ENCODE results near the gene SMIM45.

The SMIM45 gene

DNA sequence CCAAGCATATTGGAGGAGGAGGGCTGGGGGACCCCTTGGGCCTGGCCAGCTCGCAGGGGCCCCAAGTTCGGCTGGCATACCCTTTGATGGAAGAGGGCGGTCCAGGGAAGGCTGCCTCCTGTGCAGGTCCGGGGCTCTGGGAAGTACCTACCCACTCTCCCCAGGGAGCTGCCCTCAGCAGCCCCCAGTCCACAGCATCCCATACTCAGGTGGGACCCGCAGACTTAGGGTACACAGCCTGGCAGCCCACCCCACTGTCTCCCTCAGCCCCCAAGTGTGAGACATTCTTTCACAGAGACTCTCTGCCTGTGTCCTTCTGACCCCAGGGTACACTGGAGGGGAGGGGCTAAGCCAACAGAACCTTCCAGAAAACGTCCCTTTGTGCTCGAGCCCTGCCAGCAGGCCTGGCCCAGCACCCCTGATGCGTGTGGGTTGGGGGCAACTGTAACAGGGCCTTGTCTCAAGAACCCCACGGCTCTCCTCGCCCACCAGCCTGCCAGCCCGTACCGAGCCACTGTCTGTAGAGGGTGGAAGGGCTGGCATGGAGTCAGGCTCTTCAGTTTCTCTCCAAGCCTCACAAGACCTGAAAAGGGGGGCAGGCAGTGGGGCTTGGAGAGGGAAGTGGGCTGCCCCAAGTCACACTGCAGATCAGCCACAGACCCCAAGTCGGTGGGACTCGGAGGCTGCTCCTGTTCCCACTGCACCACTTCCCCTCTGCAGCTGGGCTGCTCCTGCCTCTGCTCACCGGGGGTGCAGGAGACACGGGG is 18.4 kb upstream of the SMIM45 start:
- no peaks in the 10 kb centered on the region for H3K4me1 ChIP-seq
- no peaks in the 10 kb centered on the region for H3K9me3 ChIP-seq
- no peak for TF ChIP-seq POLR2A (IDR thresholded peaks at IDR 0.05)
- TF ChIP-seq, protein P1, sequence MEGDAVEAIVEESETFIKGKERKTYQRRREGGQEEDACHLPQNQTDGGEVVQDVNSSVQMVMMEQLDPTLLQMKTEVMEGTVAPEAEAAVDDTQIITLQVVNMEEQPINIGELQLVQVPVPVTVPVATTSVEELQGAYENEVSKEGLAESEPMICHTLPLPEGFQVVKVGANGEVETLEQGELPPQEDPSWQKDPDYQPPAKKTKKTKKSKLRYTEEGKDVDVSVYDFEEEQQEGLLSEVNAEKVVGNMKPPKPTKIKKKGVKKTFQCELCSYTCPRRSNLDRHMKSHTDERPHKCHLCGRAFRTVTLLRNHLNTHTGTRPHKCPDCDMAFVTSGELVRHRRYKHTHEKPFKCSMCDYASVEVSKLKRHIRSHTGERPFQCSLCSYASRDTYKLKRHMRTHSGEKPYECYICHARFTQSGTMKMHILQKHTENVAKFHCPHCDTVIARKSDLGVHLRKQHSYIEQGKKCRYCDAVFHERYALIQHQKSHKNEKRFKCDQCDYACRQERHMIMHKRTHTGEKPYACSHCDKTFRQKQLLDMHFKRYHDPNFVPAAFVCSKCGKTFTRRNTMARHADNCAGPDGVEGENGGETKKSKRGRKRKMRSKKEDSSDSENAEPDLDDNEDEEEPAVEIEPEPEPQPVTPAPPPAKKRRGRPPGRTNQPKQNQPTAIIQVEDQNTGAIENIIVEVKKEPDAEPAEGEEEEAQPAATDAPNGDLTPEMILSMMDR (IDR thresholded peaks at IDR 0.05) = no peak
- H3K27me3 ChIP-seq = no peaks in the 10 kb centered on the region
- no peak overlapping the region for H3K27ac ChIP-seq
- intact Hi-C loops (cut with DNase I) = no loop called here
- no peaks in the 10 kb centered on the region for H3K36me3 ChIP-seq
- no peak for DNase-seq
- 80 to 87% methylated on average over 10 to 11 of the region's 16 CpGs for WGBS, 2 donors
- H3K4me3 ChIP-seq (replicated peaks in 1 of 3) = no peak overlapping the region

DNA sequence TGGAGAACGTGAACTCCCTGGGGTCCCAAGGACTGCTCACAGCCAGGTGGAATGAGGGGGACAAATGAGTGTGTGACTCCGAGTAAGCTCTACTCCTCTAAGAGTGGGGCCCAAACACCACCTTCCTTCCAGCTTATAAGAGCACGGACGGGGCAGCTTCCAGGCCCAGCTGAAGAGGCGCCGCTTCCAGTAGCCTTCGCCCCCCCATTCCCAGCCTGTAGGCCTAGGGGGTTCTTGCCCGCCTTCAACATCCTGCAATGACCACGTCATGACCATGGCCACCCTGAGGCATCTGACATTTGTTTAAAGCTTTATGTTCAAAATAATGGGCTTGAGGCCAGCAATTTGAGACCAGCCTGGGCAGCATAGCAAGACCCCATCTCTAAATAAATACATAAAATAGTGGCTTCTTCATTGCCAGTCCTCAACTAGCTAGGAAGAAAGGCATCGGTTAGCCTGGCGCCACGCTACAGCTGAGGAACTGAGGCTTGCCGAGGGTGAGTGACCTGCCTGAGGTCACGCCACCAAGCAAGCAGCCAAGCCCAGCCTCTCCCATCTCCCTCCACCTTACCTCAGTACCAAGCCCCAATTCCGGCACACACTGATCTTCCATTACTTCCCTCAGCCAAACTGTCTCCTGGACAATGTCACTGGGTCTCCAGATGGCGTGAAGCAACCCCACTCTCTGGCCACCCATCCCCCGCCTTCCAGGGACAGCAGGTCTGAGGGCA is 17.5 kb upstream of the SMIM45 start:
- no peak for TF ChIP-seq POLR2A (IDR thresholded peaks at IDR 0.05)
- TF ChIP-seq, protein P1 (IDR thresholded peaks at IDR 0.05) = no peak
- no peaks in the 10 kb centered on the region for H3K27me3 ChIP-seq
- H3K4me1 ChIP-seq = no peaks in the 10 kb centered on the region
- DNase-seq = no peak
- no peaks in the 10 kb centered on the region for H3K9me3 ChIP-seq
- WGBS, 2 donors = 95 to 98% methylated on average over 17 of the region's 17 CpGs
- H3K4me3 ChIP-seq (replicated peaks in 1 of 3) = no peak overlapping the region
- intact Hi-C loops (cut with DNase I) = no loop called here
- no peak overlapping the region for H3K27ac ChIP-seq
- H3K36me3 ChIP-seq = no peaks in the 10 kb centered on the region

DNA sequence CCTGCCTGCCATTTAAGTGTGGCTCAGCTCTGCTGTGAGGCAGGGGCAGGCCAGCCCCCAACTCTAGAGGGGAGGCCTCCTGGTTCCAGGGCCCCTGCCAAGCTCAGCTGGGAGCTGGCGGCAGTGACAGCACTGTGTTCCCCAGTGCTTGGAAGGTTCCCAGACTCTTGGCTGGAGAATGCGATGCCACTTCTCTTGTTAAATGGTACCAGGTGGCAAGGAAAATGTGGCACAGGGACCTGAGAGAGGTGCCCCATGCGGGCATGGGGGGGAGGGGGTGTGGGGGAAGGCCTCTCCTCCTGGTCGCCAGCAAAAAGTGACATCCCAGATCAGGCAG is 17.0 kb upstream of the SMIM45 start:
- H3K36me3 ChIP-seq = no peaks in the 10 kb centered on the region
- intact Hi-C loops (cut with DNase I) = no loop called here
- no peaks in the 10 kb centered on the region for H3K4me1 ChIP-seq
- H3K9me3 ChIP-seq = no peaks in the 10 kb centered on the region
- H3K27ac ChIP-seq = no peak overlapping the region
- no peaks in the 10 kb centered on the region for H3K27me3 ChIP-seq
- TF ChIP-seq POLR2A (IDR thresholded peaks at IDR 0.05) = no peak
- TF ChIP-seq, protein P1 (IDR thresholded peaks at IDR 0.05) = no peak
- WGBS, 2 donors = 92% methylated on average over 3 to 4 of the region's 4 CpGs
- no peak overlapping the region for H3K4me3 ChIP-seq (replicated peaks in 1 of 3)
- DNase-seq = no peak

DNA sequence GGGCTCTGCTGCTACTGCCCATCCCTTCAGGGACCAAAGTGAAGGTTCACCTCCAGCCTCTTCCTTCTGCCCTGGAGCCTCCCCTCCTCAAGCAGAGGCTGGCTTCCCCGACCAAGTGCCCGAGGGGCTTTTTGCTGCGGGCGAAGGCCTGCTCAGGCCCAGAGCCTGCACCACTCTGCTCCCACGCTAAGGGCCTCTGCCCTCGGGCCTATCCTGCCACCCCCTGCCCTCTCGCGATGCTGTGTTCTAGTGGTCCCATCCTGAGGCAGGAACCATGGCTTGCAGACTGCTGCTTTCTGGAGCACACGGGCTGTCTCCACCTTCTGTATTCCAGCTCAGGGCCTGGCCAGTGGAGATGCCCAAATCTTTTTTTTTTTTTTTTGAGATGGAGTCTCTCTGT is 16.4 kb upstream of the SMIM45 start:
- intact Hi-C loops (cut with DNase I) = no loop called here
- 89 to 92% methylated on average over 8 to 9 of the region's 9 CpGs for WGBS, 2 donors

DNA sequence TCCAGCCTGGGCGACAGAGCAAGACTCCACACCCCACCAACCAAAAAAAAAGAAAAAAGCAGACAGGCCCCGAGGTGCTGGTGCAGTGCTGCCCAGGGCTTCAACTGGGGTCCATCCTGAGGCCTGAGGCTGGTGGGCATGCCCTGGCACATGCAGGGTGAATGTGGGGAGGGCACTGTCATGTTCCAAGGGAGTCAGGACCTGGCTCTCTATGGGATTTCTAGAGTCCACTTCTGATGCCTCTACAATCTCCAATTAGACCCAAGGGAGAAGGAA is 15.1 kb upstream of the SMIM45 start:
- H3K9me3 ChIP-seq = no peaks in the 10 kb centered on the region
- no peak for TF ChIP-seq POLR2A (IDR thresholded peaks at IDR 0.05)
- TF ChIP-seq, protein P1 (IDR thresholded peaks at IDR 0.05) = no peak
- H3K36me3 ChIP-seq = no peaks in the 10 kb centered on the region
- H3K4me3 ChIP-seq (replicated peaks in 1 of 3) = no peak overlapping the region
- no peak for DNase-seq
- intact Hi-C loops (cut with DNase I) = no loop called here
- peaks cover 0 to 5% of the 10 kb centered on the region in 2 donors for H3K4me1 ChIP-seq
- 94% methylated on average over 2 of the region's 2 CpGs for WGBS, 2 donors
- H3K27me3 ChIP-seq = no peaks in the 10 kb centered on the region
- H3K27ac ChIP-seq = no peak overlapping the region

More for the DNA sequence above, 16.4 kb upstream of the SMIM45 start:
- Histone ChIP-seq H3K4me1 (no peaks in the 10 kb centered on the region), H3K36me3 (no peaks in the 10 kb centered on the region), H3K9me3 (no peaks in the 10 kb centered on the region), H3K4me3 (replicated peaks in 1 of 3) (no peak overlapping the region), H3K27me3 (no peaks in the 10 kb centered on the region), H3K27ac (no peak overlapping the region)
- TF ChIP-seq, protein P1 (IDR thresholded peaks at IDR 0.05) = no peak
- no peak for TF ChIP-seq POLR2A (IDR thresholded peaks at IDR 0.05)
- no peak for DNase-seq
